ENCODE results near the gene CDC42BPA. TPM values are rescaled to one million over a fixed set of nuclear protein-coding genes. Genes with fewer than 3 reads are reported as not detected.
A peak's percentile ranks its signal among the peaks of the same experiment; 100 is the strongest.
"Not testable (repeated sequence)": the region's sequence is repeated elsewhere in the genome, so short reads cannot be mapped to it uniquely, and the experiment has no call there.

Gene CDC42BPA
- total and polyA plus RNA-seq, 11 donors = 9.8 to 33.8 (median 29.7) TPM

DNA sequence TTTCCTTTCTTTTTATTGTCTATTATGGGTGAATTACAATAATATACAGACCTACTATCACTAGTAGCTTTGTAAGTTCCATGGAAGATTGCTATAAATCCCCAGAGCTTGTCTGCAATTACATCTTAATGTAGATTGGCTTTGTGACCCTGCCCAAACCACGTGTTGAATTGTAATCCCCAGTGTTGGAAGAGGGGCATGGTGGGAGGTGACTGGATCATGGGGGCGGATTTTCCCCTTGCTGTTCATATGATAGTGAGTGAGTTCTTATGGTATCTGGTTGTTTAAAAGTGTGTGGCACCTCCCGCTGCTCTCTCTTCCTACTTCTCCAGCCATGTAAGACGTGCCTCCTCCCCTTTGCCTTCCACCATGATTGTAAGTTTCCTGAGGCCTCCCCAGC lies 34.9 kb upstream of the CDC42BPA start:
- 85 to 88% (median 87%) methylated on average over 4 of the region's 4 CpGs for WGBS, 4 donors
- no peaks in the 10 kb centered on the region for H3K27me3 ChIP-seq

DNA sequence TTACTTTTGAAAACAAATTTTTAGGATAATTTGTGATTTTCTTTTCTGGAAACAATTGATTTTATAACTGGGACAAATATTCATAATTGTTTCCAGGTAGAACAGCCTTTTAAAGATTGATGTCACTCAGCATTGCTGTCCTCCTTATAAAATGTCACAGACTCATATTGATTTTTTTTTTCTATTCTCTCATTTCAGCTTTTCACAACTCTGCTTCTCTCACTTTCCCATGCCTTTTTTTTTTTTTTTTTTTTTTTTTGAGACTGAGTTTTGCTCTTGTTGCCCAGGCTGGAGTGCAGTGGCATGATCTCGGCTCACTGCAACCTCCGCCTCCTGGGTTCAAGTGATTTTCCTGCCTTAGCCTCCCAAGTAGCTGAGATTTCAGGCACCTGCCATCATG lies 33.9 kb upstream of the CDC42BPA start:
- not testable (repeated sequence) for DNase-seq, H3K4me3 ChIP-seq, ATAC-seq, H3K9me3 ChIP-seq, H3K27me3 ChIP-seq, H3K36me3 ChIP-seq
- WGBS, 4 donors = 92 to 98% (median 96%) methylated on average over 2 of the region's 2 CpGs
- Histone ChIP-seq H3K27ac (peak overlapping the region in 4 of 12 donors; percentile 11 to 36 (median 24)), H3K4me1 (peaks cover 0 to 36% (median 23%) of the 10 kb centered on the region in 12 donors)
- intact Hi-C loops (cut with DNase I) = loop anchor here in 2 of 10 donors (5.0 to 10.0 kb wide), 2 partner anchors 73 to 75 kb away; no protein-coding TSS in a partner anchor

More for the DNA sequence above, 34.9 kb upstream of the CDC42BPA start:
- Histone ChIP-seq H3K4me1 (peaks cover 3 to 42% (median 31%) of the 10 kb centered on the region in 12 donors), H3K4me3 (no peak overlapping the region), H3K27ac (no peak overlapping the region), H3K9me3 (no peaks in the 10 kb centered on the region), H3K36me3 (no peaks in the 10 kb centered on the region)
- intact Hi-C loops (cut with DNase I) = loop anchor here in 2 of 10 donors (5.0 to 10.0 kb wide), 2 partner anchors 72 to 74 kb away; no protein-coding TSS in a partner anchor
- TF ChIP-seq POLR2A (IDR thresholded peaks at IDR 0.05) = no peak
- TF ChIP-seq, protein P1, sequence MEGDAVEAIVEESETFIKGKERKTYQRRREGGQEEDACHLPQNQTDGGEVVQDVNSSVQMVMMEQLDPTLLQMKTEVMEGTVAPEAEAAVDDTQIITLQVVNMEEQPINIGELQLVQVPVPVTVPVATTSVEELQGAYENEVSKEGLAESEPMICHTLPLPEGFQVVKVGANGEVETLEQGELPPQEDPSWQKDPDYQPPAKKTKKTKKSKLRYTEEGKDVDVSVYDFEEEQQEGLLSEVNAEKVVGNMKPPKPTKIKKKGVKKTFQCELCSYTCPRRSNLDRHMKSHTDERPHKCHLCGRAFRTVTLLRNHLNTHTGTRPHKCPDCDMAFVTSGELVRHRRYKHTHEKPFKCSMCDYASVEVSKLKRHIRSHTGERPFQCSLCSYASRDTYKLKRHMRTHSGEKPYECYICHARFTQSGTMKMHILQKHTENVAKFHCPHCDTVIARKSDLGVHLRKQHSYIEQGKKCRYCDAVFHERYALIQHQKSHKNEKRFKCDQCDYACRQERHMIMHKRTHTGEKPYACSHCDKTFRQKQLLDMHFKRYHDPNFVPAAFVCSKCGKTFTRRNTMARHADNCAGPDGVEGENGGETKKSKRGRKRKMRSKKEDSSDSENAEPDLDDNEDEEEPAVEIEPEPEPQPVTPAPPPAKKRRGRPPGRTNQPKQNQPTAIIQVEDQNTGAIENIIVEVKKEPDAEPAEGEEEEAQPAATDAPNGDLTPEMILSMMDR (IDR thresholded peaks at IDR 0.05) = no peak
- ATAC-seq (no peak), DNase-seq (no peak)

DNA sequence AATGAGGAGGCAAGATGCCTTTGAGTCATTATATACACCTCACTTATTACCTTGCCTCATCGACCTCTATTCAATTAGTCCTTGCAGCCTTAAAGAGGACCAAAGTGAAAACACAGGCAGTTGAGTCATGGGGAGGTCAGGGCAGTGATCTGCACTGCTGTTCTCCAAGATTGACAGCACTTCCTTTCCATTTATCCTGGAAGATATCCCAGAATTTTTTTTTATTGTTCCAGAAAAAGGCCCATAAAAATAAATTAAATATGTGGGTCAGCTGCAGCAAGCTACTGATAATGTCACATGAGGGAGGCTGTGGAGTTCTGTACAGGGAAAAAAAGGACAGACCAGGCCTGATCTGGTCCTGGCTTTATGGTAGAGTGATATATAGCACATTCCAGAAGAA lies 33.2 kb upstream of the CDC42BPA start:
- no peak overlapping the region for H3K4me3 ChIP-seq
- 0 to 35% (median 12%) methylated on average over 1 of the region's 1 CpG for WGBS, 4 donors
- peaks cover 0 to 29% (median 16%) of the 10 kb centered on the region in 12 donors for H3K4me1 ChIP-seq
- H3K27ac ChIP-seq = peak overlapping the region in 6 of 12 donors; percentile 13 to 41 (median 31)
- DNase-seq = peak in 2 of 5 donors; percentile 16 to 29
- no peaks in the 10 kb centered on the region for H3K9me3 ChIP-seq
- H3K36me3 ChIP-seq = no peaks in the 10 kb centered on the region
- intact Hi-C loops (cut with DNase I) = loop anchor here in 2 of 10 donors (5.0 to 10.0 kb wide), 2 partner anchors 73 to 76 kb away; no protein-coding TSS in a partner anchor
- H3K27me3 ChIP-seq = no peaks in the 10 kb centered on the region
- ATAC-seq = peak; percentile 47 to 86 (median 74)
- TF ChIP-seq, protein P1 (IDR thresholded peaks at IDR 0.05) = no peak
- no peak for TF ChIP-seq POLR2A (IDR thresholded peaks at IDR 0.05)

DNA sequence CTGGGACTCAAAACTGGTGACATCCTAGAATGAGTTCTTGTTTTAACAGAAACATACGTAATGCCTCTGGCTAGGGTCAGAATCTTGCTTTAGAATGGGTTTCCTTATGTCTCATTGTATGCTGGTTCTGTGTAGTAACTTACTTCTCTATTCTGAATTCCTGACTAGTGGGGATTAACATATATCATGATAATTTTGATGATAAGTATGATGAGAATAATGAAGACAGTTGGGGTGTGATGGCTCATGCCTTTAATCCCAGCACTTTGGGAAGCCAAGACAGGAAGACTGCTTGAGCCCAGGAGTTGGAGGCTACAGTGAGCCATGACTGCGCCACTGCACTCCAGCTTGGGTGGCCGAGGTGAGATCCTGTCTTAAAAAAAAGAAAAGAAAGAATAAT lies 31.7 kb upstream of the CDC42BPA start:
- Histone ChIP-seq H3K36me3 (no peaks in the 10 kb centered on the region), H3K27ac (no peak overlapping the region), H3K27me3 (no peaks in the 10 kb centered on the region), H3K4me1 (peaks cover 0 to 26% (median 14%) of the 10 kb centered on the region in 12 donors), H3K9me3 (no peaks in the 10 kb centered on the region), H3K4me3 (no peak overlapping the region)
- 95 to 98% (median 97%) methylated on average over 3 of the region's 3 CpGs for whole genome bisulfite sequencing, 4 donors
- DNase-seq (no peak), ATAC-seq (no peak)
- TF ChIP-seq, protein P1 (IDR thresholded peaks at IDR 0.05) = no peak
- TF ChIP-seq POLR2A (IDR thresholded peaks at IDR 0.05) = no peak
- intact Hi-C loops (cut with DNase I) = loop anchor here in 2 of 10 donors (5.0 to 10.0 kb wide), 2 partner anchors 75 to 77 kb away; no protein-coding TSS in a partner anchor
